NCI-H446 treated with DMSO at 0.1 percent for 48 hours (cell line): ENCODE results near the gene WDR6.
A peak's percentile ranks its signal among the peaks of the same experiment; 100 is the strongest.

Experiments
- DNase-seq: peaks from one replicate; lab custom pipeline; 2025; lab: John Stamatoyannopoulos, UW

The WDR6 gene

DNA sequence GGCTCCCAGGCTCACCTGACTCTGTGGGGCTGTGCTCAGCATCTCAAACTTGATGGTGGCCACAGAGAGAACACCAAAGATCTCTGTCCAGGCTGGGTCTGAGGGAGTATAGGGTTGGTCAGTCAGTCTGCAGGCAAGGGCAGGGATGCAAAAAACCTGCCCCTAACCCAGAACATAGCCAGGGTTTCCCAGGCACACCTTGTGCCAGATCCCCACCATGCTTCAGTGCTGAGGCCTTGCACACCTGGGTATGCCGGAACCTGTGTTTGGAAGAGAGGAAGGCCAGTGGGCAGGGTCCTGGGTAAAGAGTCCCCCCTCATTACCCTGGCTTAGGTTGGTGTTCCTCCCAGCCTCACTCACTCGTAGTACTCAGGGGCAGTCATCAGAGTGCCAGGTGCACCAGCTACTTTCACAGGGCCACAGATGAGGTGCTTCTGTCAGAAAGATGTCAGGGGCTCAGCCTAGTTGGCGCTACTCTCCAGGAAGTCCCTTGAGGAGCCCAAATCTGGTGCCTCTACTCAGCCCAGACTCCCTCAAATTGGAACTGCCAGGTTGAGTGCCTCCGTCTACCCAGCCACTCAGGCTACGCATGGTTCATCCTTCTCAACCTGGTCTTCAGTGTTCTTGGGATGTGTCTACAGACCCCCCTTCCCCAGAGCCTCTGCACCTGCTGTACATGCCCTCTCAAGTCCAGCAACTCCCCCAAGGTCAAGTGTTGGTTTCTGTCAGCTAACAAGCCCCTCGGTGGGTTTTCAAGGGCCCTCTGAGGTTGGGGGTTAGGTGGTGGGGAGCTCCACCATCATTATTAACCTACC is 9.4 kb downstream of the WDR6 start:
- no peak for DNase-seq

DNA sequence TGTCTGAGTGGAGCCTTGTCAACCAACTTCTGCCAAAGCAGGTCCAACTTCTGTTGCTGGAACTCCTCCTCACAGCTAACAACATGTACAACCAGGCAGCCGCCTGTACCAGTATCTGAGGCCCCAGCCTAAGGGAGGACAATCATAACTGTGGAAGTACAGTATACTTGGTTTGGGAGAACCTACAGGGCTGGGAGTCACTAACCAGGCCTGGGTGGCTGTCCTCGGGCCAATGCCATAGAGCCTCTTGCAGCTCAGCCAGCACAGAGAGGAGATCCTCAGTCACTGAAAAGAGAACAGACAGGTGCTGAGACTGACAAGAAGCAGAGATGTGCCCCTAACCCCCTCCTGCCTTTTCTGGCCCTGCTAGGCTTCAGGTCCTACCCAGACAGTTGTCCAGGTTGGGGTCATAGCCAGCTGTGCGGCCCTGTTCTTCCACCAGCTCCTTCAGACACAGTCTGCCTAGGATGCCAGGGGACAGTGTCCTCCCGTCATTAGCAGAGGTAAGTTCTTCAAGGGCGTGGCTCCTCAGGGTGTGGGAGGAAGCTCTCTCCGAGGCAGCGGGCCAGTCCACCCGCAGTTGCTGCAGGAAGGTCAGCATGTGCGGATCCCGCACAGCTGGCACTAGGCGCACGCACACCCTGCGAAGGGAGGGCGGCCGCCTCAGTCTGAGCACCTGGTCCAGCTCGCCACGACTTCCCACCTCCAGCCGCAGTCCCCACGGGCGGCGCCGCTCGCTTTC is 10.2 kb downstream of the WDR6 start:
- no peak for DNase-seq

DNA sequence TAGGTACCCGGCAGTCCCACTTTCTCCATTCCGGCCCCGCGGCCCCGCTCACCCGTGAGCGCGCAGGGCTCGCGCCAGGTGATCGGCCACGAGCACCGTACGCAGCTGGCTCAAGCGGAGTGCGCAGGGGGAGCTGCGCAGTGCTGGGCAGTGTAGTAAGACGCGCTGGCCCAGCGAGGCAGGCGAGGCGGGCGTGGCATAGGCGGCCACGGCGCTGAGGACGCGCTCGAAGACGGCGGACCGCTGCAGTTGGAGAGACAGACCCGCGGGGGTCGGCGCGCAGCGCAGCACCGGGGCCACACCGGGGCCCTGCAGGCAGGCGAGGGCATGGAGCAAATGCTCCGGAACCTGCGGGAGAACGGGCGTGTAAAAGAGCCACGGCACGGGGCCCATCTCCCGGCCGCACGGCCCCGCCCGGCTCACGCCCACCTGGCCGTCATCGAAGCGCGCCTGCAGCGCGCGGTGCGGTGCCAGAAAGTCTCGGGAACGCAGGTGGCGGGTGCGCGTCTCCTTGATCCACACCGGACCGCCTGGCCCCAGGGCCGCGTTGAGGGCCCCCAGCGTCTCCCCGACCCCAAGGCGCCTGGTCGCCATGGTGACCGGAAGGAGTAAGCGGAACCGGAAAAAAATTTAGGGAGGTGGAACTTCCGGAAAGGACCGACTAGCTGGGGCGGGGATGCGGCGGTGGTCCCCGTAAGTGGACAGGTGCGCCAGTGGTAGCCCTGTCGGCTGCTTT is 10.9 kb downstream of the WDR6 start, which contains the start of gene DALRD3:
Gene DALRD3, minus strand, starts transcription at position 610 of the 736 bp plus-strand sequence. Its CDS starts 16 bp downstream, at position 594.
- DNase-seq, result no peak

DNA sequence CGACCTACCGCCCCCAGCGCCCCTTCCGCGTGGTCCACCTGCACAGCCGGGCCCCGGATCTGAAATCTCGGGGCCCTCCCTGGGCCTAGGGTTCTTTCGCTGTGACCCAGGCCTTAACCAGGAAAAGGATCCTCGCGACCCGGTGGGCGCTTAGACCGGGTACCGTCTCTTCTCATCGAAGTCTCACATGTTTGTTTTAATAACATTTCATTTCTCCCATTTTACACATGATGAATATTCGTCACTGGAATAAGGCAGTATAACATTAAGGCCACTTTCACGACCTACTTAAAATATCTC is 11.5 kb downstream of the WDR6 start:
- DNase-seq, result no peak

DNA sequence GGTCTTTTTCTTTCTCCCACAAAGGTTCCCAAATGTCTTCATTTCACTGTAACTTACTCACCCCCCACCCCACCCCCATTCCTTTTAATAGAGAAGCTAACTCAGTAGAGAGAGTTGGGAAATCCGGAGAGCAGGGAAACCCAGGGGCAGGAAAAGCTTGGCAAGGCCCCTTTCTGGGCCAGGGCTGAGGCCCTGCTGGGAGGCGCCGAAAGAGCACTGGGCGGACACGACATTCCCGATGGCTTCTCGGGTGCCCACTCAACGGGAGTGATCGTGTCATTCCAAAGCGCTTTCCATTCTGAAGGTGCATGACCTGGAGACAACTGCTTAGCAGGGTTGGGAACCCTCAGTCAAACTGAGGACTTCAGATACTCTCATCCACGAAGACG is 12.7 kb downstream of the WDR6 start:
- DNase-seq, result no peak

DNA sequence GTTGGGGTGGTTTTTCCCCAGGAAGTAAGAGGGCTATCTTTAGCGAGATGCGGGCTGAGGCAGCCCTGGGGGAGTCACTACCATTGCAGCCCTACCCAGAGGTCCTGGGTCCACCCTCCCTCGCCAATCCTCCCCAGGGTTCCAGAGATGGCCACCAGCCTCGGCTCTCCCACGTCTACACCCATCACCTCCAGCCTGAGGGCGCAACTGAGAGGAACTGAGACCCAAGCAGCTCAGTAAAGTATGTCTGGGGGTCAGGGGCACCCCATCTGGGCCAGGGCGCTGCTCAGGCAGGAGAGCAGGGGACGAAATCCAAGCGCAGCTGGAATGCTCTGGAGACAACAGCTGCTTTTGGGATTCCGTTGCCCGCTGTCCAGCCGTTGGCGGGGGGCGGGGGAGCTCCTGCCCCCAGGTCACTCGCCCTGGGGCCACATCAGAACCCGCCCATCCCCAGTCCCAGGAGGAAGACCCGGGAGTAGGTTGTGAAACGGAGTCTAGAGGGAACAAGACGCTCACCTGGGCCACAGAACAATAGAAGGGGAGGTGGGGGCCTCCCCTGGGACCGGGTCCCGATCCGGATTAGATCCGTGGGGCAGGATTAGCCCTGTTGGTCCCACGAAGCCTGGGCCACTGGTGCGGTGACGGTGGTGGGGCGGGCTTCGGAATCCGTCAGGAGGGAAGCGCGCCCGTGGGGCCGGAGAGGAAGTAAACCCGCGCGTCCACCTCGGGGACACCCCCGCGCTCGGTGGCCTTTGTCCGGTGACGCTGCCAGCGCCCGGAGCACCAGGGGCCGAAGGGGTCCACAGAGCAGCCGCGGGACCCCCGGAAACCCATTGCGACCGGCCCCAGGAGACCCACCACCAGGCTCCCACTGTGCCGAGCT is 13.4 kb downstream of the WDR6 start:
- no peak for DNase-seq

DNA sequence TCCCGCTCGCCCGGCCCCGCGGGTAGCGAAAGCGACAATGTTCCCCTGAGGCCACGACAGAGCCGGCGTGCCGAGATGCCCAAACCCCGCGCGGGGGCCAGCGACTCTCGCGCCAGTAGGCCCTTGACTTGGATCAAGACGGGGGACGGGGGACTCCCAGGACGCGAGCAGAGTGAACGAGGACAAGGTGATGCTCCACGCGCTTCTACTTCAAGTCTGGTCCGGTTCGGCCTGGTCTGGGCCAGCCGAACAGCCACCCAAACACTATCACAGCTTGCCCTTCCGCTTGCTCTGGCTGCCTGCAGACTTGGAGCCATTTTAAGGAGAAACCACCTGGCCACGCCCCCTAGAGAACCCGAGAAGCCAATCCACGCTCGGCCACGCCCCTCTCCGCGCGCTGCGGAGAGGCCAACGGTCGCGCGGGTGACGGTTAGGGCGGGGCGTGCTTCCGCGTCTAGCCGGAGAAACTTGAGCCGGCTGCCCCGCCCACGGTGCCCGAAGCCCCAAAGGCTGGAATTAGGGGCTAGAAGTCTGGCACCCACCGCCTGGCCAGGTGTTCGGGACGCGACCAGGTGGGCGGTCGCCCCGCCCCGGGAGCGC is 14.1 kb downstream of the WDR6 start:
- DNase-seq, result peak; percentile 78

DNA sequence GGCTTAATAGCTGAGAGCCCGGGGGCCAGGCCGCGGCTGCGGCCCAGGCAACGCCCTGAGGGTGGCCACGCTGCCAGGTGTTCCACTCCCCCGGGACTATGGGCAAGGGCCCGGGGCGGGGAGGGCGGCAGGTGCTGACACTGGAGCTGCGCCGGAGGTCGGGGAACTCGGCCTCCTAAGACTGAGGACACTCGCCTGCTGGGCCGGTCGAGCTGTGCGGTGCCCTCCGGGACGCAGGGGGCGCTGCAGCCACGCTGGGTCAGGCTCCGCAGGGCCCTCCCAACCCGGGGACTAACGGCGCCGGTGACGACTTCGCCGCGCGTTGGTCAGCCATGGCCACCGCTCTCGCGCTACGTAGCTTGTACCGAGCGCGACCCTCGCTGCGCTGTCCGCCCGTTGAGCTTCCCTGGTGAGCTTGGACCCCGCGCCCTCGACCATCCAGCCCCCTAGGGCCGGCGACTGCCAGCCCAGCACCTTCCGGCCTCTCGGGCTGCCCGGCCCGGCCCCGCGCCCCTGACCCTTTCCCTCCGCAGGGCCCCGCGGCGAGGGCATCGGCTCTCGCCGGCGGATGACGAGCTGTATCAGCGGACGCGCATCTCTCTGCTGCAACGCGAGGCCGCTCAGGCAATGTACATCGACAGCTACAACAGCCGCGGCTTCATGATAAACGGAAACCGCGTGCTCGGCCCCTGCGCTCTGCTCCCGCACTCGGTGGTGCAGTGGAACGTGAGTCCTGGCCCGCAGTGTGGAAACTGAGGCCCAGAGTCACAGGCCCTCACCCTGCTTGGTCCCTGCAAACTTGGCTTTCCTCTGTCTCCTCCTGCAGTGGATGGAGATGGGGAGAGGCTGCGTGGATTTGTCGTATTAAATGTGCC is 14.9 kb downstream of the WDR6 start, which contains the start of gene NDUFAF3:
Gene NDUFAF3, plus strand, starts transcription at position 309 of the 875 bp plus-strand sequence. Its CDS starts 24 bp downstream, at position 333.
- peak; percentile 56 for DNase-seq

DNA sequence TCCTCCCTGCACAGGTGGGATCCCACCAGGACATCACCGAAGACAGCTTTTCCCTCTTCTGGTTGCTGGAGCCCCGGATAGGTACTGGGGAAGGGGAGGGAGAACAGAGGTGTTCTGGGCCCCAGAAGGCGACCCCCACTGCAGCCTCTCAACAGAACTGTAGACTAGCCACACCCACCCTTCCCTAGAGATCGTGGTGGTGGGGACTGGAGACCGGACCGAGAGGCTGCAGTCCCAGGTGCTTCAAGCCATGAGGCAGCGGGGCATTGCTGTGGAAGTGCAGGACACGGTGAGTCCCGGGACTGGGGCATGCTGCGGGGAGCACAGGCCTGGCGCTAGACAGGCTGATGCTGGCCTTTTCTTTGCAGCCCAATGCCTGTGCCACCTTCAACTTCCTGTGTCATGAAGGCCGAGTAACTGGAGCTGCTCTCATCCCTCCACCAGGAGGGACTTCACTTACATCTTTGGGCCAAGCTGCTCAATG is 15.5 kb downstream of the WDR6 start:
- no peak for DNase-seq

DNA sequence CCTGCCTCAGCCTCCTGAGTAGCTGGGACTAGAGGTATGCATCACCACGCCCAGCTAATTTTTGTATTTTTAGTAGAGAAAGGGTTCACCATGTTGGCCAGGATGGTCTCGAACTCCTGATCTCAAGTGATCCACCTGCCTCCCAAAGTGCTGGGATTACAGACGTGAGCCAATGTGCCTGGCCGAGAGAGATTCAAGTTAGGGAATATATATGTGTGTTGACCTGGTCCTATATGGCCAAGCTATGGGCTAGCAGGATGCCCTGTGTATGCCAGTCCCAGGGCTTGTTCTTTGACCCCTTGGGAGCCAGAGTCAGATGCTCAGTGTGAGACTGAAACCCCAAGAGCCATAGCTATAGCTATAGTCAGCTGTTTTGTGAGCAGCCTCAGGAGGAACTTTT is 16.6 kb downstream of the WDR6 start:
- no peak for DNase-seq

DNA sequence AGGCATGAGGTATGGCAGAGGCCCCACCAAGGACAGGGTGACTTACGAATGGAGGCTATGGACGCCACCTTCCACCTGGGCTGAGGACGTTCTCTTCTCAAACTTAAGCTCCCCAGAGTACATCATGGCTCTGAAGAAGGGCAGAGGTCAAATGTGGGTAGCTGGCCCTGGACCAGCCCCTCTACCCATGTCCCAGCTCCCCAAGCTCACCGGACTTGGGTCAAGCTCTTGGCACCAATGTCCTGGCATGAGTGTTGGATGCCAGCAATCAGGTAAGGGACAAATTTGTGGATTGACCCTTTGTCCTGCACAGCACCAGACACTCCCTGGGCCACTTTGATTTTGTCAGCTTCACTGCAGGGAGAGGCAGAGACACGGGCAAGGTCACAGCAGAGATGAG is 17.3 kb downstream of the WDR6 start:
- no peak for DNase-seq

DNA sequence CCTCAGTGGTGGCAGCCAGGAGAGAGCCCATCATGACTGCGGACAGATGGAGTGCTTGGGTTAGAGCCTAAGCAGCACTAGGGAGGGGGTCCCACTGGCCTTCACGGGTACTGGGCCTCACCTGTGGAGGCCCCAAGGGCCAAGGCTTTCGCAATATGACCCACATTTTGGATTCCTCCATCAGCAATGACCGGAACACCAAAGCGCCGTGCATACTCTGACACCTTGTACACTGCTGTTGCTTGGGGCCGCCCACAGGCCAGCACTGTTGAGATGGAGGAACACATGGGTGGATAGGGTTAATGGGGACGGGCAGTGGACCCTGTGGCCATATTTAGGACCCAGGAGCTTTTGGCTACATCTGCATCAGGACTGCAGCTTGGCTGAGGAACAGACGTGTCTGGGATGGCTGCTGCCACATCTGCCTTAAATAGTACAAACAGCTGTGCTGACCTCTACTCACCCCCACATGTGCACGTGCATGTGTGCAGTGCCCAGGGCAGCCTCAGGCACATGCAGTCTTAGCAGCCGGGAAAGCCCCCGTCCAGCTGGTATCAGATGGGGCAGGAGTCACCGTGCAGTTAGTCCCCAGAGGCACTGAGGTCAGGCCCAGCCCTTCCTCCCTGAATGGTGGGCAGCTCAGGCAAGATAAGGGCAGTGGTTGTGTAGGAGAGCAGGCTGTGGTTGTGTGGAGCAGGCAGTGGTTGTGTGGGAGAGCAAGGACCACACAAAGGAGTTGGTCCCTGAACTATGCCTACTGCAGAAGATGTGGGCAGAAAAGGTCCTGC is 18.0 kb downstream of the WDR6 start:
- no peak for DNase-seq

DNA sequence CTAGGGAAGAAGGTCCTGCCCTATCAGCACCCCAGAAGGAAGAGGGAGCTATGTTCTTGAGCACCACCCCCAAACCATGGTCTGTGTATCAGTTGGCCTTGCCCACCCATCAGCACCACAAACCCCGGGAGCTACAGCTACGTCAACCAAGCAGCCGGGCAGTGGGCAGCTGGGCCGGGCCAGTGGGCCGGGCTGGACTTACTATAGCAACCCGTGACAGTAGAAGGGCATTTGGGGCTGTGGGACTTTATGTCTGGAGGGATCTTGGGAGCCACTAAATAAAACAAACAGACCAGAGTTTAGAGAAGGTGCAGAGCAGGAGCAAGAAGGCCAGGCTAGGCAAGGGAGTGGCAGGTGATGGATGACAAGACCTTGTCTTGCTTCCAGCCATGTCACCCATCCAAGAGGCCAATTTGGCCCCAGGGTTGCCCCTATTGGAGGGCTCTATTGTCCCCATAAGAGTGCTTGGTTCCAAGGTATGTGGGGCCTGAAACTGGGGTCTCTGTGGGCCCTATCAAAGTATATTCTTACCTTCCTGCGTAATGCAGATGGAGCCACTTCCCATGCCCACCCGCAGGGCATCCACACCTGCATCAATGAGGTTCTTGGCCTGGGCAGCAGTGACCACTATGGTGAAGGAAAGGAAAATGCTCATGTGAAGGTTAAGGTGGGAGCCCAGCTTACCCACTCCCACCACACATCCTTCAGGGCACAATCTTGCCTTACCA is 18.8 kb downstream of the WDR6 start:
- no peak for DNase-seq

DNA sequence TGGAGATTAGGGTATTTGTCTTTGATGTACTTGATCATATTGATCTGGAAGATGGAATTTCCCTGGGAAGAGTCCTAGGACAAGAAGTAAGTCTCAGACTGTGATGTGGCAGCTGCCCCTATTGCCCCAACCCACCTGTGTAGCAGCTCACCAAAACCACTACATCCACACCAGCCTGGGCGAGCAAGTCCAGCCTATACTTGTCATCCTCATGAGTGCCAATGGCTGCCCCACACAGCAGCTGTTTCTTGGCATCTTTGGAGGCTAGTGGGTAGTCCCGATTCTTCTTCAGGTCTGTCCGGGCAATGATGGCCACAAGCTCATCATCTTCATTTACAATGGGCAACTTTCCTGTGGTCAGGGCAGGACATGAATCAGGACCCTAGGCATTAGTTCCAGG is 19.3 kb downstream of the WDR6 start:
- DNase-seq, result no peak

DNA sequence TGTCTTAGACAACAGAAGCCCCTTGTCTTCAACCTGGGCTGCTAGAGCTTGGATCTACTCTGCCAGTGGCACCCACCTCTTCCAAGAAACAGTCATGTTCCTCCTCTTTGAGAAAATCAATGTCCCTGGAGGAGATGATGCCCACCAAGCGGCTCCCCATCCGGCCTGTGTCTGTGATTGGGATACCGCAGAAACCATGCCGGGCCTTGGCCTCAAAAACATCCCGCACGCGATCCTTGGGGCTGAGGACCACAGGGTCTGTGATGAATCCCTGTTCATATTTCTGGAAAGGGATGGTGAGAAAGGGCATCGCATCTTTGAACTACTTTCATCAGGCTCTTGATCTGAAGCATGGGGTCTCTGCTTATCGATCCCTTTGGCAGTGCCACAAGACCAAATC is 20.4 kb downstream of the WDR6 start:
- no peak for DNase-seq

DNA sequence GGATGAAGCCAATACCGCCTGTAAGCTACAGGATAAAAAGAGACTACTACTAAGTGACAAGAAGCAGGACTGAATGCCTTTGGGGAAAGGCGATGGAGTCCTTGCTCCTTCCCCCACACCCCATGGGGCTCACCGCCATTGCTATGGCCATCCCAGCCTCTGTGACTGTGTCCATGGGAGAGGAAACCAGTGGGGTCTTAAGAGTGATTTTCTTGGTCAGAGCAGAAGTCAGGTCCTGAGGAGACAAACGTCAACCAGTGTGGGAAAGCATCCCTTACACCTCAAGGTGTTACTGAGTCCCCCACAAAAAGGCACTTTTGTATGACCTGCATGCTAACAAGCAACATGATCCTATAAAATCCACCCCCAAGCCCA is 21.1 kb downstream of the WDR6 start:
- DNase-seq, result no peak

DNA sequence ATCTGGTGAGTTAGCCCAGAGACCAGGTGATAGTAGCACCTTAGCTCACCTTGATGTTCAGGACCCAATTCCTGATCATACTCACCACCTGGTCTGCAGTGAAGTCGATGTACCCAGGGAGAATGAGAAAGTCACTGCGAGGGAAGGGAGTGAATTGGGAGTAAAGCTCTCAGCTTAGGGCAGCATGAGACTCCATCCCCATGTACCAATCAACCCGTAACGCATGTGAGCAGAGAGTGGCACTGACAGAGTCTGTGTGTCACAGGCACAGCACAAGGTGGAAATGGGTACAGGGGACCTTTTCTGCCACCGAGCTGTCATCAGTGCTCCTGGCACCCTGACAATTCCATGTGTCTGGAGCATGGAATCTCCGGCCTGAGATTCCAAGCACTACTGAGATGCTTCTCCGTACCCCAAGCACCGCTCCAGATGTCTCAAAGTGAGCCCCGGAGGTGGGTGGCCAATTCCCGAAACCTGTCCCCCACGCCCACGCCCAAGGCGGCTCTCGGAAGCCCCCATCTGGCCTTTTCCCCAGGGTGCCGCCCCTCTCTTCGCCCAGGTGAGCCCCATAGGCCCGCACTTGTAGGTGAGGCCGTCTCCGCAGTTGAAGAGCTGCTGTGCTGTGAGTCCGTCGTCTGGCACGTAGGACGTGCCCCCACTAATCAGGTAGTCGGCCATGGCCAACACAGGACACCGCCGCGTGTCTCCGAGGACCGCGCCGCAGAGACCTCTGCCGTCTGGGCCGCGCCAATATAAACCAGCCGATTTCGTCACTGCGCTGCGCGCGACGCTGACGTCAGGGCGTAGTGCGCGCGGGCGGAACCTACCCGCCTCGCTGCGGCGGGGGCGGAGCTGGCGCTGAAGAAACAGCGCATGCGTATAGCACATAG is 21.7 kb downstream of the WDR6 start, which contains the start of gene IMPDH2:
Gene IMPDH2, minus strand, starts transcription at position 726 of the 890 bp plus-strand sequence. Its CDS starts 48 bp downstream, at position 678.
- peak; percentile 84 for DNase-seq

DNA sequence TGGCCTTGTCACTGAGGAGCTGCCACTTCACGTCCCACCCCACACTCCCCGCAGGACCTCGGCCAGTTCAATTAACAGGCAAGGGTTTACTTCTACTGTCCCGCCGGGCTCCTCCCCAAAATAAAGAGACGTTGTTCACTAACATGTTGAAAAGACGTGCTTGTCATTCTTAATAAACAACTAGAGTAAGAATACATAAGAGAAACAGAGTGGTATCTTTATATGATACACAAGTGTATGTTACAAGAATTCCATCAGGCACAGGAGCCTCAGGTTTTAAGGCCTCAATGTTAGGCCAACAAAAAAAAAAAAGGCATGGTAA is 22.3 kb downstream of the WDR6 start:
- no peak for DNase-seq
